Measurements from ENCODE around the gene DOCK4. TPM values are rescaled to one million over a fixed set of nuclear protein-coding genes. Genes with fewer than 3 reads are reported as not detected.

DOCK4 gene
- polyA plus RNA-seq, 3 donors, result 20.5 to 27.6 (median 24.6) TPM

- DNase-seq (ENCODE audit: extremely low read depth in 1 of 11, low read depth in 9 of 11, low spot score in 4 of 11), result no peak
Observed at GRCh38 chr7:111750878-111751277, 455.3 kb downstream of the DOCK4 start.

GRCh38 chr7:111750228-111750627, 456.0 kb downstream of the DOCK4 start:
- no peak for DNase-seq (ENCODE audit: extremely low read depth in 1 of 11, low read depth in 9 of 11, low spot score in 4 of 11)

GRCh38 chr7:111749625-111750024, 456.6 kb downstream of the DOCK4 start:
- DNase-seq (ENCODE audit: extremely low read depth in 1 of 11, low read depth in 9 of 11, low spot score in 4 of 11), result no peak

- no peak for DNase-seq (ENCODE audit: extremely low read depth in 1 of 11, low read depth in 9 of 11, low spot score in 4 of 11)
Observed at GRCh38 chr7:111747718-111748117, 458.5 kb downstream of the DOCK4 start.

GRCh38 chr7:111746950-111747349, 459.2 kb downstream of the DOCK4 start:
- no peak for DNase-seq (ENCODE audit: extremely low read depth in 1 of 11, low read depth in 9 of 11, low spot score in 4 of 11)

GRCh38 chr7:111744501-111745155, 461.6 kb downstream of the DOCK4 start:
- DNase-seq (ENCODE audit: extremely low read depth in 1 of 11, low read depth in 9 of 11, low spot score in 4 of 11), result no peak

- no peak for DNase-seq (ENCODE audit: extremely low read depth in 1 of 11, low read depth in 9 of 11, low spot score in 4 of 11)
Observed at GRCh38 chr7:111743244-111743847, 462.9 kb downstream of the DOCK4 start.

GRCh38 chr7:111741811-111742240, 464.4 kb downstream of the DOCK4 start:
- DNase-seq (ENCODE audit: extremely low read depth in 1 of 11, low read depth in 9 of 11, low spot score in 4 of 11), result peak in 8 of 11 donors; percentile 35 to 57 (median 50)

- no peak for DNase-seq (ENCODE audit: extremely low read depth in 1 of 11, low read depth in 9 of 11, low spot score in 4 of 11)
Observed at GRCh38 chr7:111740942-111741341, 465.3 kb downstream of the DOCK4 start.

GRCh38 chr7:111736552-111736874, 469.7 kb downstream of the DOCK4 start:
- DNase-seq (ENCODE audit: extremely low read depth in 1 of 11, low read depth in 9 of 11, low spot score in 4 of 11), result no peak

- DNase-seq (ENCODE audit: extremely low read depth in 1 of 11, low read depth in 9 of 11, low spot score in 4 of 11), result peak in 10 of 11 donors; percentile 38 to 77 (median 53)
Observed at GRCh38 chr7:111735661-111736551, 470.3 kb downstream of the DOCK4 start.

- DNase-seq (ENCODE audit: extremely low read depth in 1 of 11, low read depth in 9 of 11, low spot score in 4 of 11), result peak in 3 of 11 donors; percentile 14 to 23 (median 20)
Observed at GRCh38 chr7:111734954-111735660, 471.1 kb downstream of the DOCK4 start.

- DNase-seq (ENCODE audit: extremely low read depth in 1 of 11, low read depth in 9 of 11, low spot score in 4 of 11), result no peak
Observed at GRCh38 chr7:111732923-111733322, 473.3 kb downstream of the DOCK4 start.

- peak in 2 of 11 donors; percentile 8 to 9 for DNase-seq (ENCODE audit: extremely low read depth in 1 of 11, low read depth in 9 of 11, low spot score in 4 of 11)
Observed at GRCh38 chr7:111730476-111731300, 475.5 kb downstream of the DOCK4 start.

- no peak for DNase-seq (ENCODE audit: extremely low read depth in 1 of 11, low read depth in 9 of 11, low spot score in 4 of 11)
Observed at GRCh38 chr7:111730057-111730456, 476.1 kb downstream of the DOCK4 start.

GRCh38 chr7:111729483-111729882, 476.7 kb downstream of the DOCK4 start:
- DNase-seq (ENCODE audit: extremely low read depth in 1 of 11, low read depth in 9 of 11, low spot score in 4 of 11), result no peak

- DNase-seq (ENCODE audit: extremely low read depth in 1 of 11, low read depth in 9 of 11, low spot score in 4 of 11), result no peak
Observed at GRCh38 chr7:111728635-111728995, 477.6 kb downstream of the DOCK4 start.

GRCh38 chr7:111727905-111728634, 478.1 kb downstream of the DOCK4 start:
- peak in 1 of 11 donors; percentile 4 for DNase-seq (ENCODE audit: extremely low read depth in 1 of 11, low read depth in 9 of 11, low spot score in 4 of 11)
